ENCODE data around the gene LEUTX. TPM values are rescaled to one million over a fixed set of nuclear protein-coding genes. Genes with fewer than 3 reads are reported as not detected.
"Not testable (repeated sequence)": the region's sequence is repeated elsewhere in the genome, so short reads cannot be mapped to it uniquely, and the experiment has no call there.

The LEUTX gene
- total RNA-seq, 1 experiment from 2014 or later, result not detected

- Histone ChIP-seq H3K36me3 (no peaks in the 10 kb centered on the region), H3K9me3 (no peaks in the 10 kb centered on the region), H3K4me3 (no peak overlapping the region), H3K27me3 (no peaks in the 10 kb centered on the region)
- DNase-seq, result no peak
Measured at GRCh38 chr19:39810424-39810823, 31.8 kb downstream of the LEUTX start.

GRCh38 chr19:39811064-39811463 is 32.4 kb downstream of the LEUTX start:
- Histone ChIP-seq H3K9me3 (no peaks in the 10 kb centered on the region), H3K36me3 (no peaks in the 10 kb centered on the region; the same call in 1 of the 2 replicates), H3K4me3 (no peak overlapping the region), H3K27me3 (no peaks in the 10 kb centered on the region)
- no peak for DNase-seq

- Histone ChIP-seq H3K27me3 (no peaks in the 10 kb centered on the region), H3K4me3 (no peak overlapping the region), H3K36me3 (peaks cover 4% of the 10 kb centered on the region), H3K9me3 (no peaks in the 10 kb centered on the region)
- DNase-seq, result no peak
Measured at GRCh38 chr19:39813264-39813993, 34.8 kb downstream of the LEUTX start.

GRCh38 chr19:39814111-39814510 is 35.5 kb downstream of the LEUTX start:
- not testable (repeated sequence) for H3K4me3 ChIP-seq, H3K9me3 ChIP-seq, DNase-seq, H3K36me3 ChIP-seq, H3K27me3 ChIP-seq

- DNase-seq, result no peak
- Histone ChIP-seq H3K27me3 (no peaks in the 10 kb centered on the region), H3K4me3 (no peak overlapping the region), H3K36me3 (peaks cover 4% of the 10 kb centered on the region), H3K9me3 (no peaks in the 10 kb centered on the region)
Measured at GRCh38 chr19:39814595-39814994, 35.9 kb downstream of the LEUTX start.

GRCh38 chr19:39816287-39817048 is 37.8 kb downstream of the LEUTX start:
- Histone ChIP-seq H3K4me3 (no peak overlapping the region), H3K36me3 (peaks cover 10% of the 10 kb centered on the region), H3K9me3 (no peaks in the 10 kb centered on the region; the same call in 1 of the 2 replicates), H3K27me3 (no peaks in the 10 kb centered on the region)
- DNase-seq, result no peak

- H3K36me3 ChIP-seq, result peaks cover 15% of the 10 kb centered on the region
- H3K4me3 ChIP-seq, result no peak overlapping the region
- H3K9me3 ChIP-seq, result no peaks in the 10 kb centered on the region; the same call in 1 of the 2 replicates
- no peak for DNase-seq
- H3K27me3 ChIP-seq, result no peaks in the 10 kb centered on the region
Measured at GRCh38 chr19:39817888-39818561, 39.4 kb downstream of the LEUTX start.

- Histone ChIP-seq H3K27me3 (no peaks in the 10 kb centered on the region), H3K4me3 (no peak overlapping the region), H3K9me3 (no peaks in the 10 kb centered on the region; the same call in 1 of the 2 replicates), H3K36me3 (peaks cover 18% of the 10 kb centered on the region)
- DNase-seq, result no peak
Measured at GRCh38 chr19:39818626-39819097, 40.0 kb downstream of the LEUTX start.

- H3K36me3 ChIP-seq, result peaks cover 24% of the 10 kb centered on the region
- H3K9me3 ChIP-seq, result no peaks in the 10 kb centered on the region; the same call in 1 of the 2 replicates
- DNase-seq, result no peak
- no peak overlapping the region for H3K4me3 ChIP-seq
- H3K27me3 ChIP-seq, result no peaks in the 10 kb centered on the region
Measured at GRCh38 chr19:39819786-39820185, 41.1 kb downstream of the LEUTX start.

- no peaks in the 10 kb centered on the region for H3K27me3 ChIP-seq
- DNase-seq, result no peak
- H3K36me3 ChIP-seq, result peaks cover 33% of the 10 kb centered on the region
- H3K4me3 ChIP-seq, result no peak overlapping the region
- no peaks in the 10 kb centered on the region; the same call in 1 of the 2 replicates for H3K9me3 ChIP-seq
Measured at GRCh38 chr19:39820696-39821095, 42.0 kb downstream of the LEUTX start.

- no peak for DNase-seq
- H3K36me3 ChIP-seq, result peaks cover 53% of the 10 kb centered on the region
- H3K4me3 ChIP-seq, result no peak overlapping the region
- H3K9me3 ChIP-seq, result no peaks in the 10 kb centered on the region; the same call in 1 of the 2 replicates
- H3K27me3 ChIP-seq, result no peaks in the 10 kb centered on the region
Measured at GRCh38 chr19:39823686-39824085, 45.0 kb downstream of the LEUTX start.

GRCh38 chr19:39824143-39825092 is 45.8 kb downstream of the LEUTX start:
- DNase-seq, result no peak
- H3K4me3 ChIP-seq, result no peak overlapping the region
- H3K27me3 ChIP-seq, result no peaks in the 10 kb centered on the region

GRCh38 chr19:39825093-39825463 is 46.4 kb downstream of the LEUTX start:
- Histone ChIP-seq H3K36me3 (peaks cover 64% of the 10 kb centered on the region), H3K27me3 (no peaks in the 10 kb centered on the region), H3K4me3 (no peak overlapping the region), H3K9me3 (no peaks in the 10 kb centered on the region; the same call in 1 of the 2 replicates)
- no peak for DNase-seq

More at GRCh38 chr19:39824143-39825092, 45.8 kb downstream of the LEUTX start:
- H3K36me3 ChIP-seq, result peaks cover 58% of the 10 kb centered on the region
- no peaks in the 10 kb centered on the region; the same call in 1 of the 2 replicates for H3K9me3 ChIP-seq

- Histone ChIP-seq H3K4me3 (no peak overlapping the region), H3K9me3 (no peaks in the 10 kb centered on the region; the same call in 1 of the 2 replicates), H3K36me3 (peaks cover 67% of the 10 kb centered on the region), H3K27me3 (no peaks in the 10 kb centered on the region)
- no peak for DNase-seq
Measured at GRCh38 chr19:39825531-39826076, 47.0 kb downstream of the LEUTX start.

GRCh38 chr19:39826311-39826945 is 47.8 kb downstream of the LEUTX start:
- no peaks in the 10 kb centered on the region for H3K9me3 ChIP-seq
- DNase-seq, result no peak
- H3K36me3 ChIP-seq, result peaks cover 72% of the 10 kb centered on the region
- H3K27me3 ChIP-seq, result no peaks in the 10 kb centered on the region
- H3K4me3 ChIP-seq, result no peak overlapping the region

All from MG63 (cell line).